Stimulated activated CD8-positive, alpha-beta memory T cell treated with anti-CD3 and anti-CD28 coated beads, Interleukin-4, amount 100 ng/mL, for 1 hour (primary cell): ENCODE results near the gene PIGL.

ENCODE experiments used
- DNase-seq, 2 donors: peaks; one replicate each; pipeline ENCODE4 v3.0.0-alpha.2; 2020; ENCODE audit warnings: low read depth in 2 of 2, low spot score in 1 of 2

The PIGL gene

GRCh38 chr17:16352303-16352666, 135.3 kb downstream of the PIGL start:
- DNase-seq: no peak

GRCh38 chr17:16352667-16353316, 135.8 kb downstream of the PIGL start:
- DNase-seq: peak in 1 of 2 donors; percentile 4

- DNase-seq: peak; percentile 15 to 33
Observed at GRCh38 chr17:16353317-16354174, 136.5 kb downstream of the PIGL start, which contains the start of gene CENPV. CENPV (minus strand) TSS chr17:16353469; CDS start chr17:16353436, 33 bp downstream.

GRCh38 chr17:16354585-16354984, 137.6 kb downstream of the PIGL start:
- no peak for DNase-seq

DNA sequence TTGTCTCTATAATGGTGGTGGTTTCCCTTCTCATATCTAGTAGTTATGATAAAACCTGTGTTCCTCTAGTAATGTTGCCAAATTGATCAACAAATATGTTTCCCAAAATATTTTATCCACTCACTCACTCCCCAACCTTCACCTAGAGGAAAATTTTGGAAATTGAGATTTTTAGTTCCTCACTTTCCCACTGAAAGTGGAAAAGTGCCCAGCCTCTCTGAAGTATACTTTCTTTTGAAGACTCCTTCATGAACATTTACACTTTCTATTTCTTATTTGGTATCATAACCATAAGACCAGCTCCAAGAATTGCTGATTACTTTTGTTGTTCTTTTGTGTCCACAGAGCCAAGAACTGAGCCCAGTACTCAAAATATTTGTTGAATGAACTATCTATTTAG, 141.4 kb downstream of the PIGL start:
- no peak for DNase-seq

- DNase-seq: no peak
Observed at GRCh38 chr17:16361874-16362273, 144.9 kb downstream of the PIGL start.

DNA sequence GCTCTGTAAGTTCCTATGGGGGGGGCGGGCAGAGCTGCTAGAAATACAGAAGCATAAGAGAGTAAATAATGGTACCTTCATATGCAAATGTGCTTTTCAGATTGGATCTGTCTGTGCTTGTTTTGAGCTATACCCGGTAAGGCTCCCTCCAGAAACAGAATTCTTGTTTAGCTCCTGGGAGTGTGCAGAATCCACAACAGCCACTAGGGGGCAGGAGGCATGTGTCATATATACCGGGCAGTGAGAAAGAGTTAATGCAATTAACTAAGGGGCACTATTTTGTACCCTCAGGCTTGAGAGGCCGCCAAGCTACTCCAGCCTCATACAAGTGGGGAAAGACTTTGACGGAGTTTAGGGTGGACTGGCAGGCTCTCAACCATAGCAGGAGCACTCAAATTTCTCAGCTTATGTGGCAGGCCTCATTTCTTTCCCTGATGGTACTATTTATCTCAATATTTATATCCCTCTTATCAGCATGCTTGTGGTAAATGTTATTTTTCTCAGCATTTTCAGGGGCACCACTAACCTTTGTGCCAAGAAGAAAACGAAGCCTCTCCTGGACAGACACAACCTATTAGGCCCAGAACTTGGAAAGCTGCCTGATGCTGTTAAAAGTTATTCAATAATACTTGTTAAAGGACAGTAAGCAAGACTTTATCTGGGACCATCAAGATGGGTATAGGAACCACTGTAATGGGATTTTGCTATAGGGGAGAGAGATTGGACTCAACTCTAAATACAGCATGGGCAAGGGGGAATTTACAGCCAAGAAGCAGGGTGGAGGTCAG, 146.9 kb downstream of the PIGL start:
- peak; percentile 47 to 55 for DNase-seq

- no peak for DNase-seq
Observed at GRCh38 chr17:16364625-16365024, 147.6 kb downstream of the PIGL start.

- no peak for DNase-seq
Observed at GRCh38 chr17:16371742-16372141, 154.7 kb downstream of the PIGL start.

- DNase-seq: no peak
Observed at GRCh38 chr17:16374146-16374938, 157.3 kb downstream of the PIGL start.
